Measurements from ENCODE around the gene DGKD.

DGKD gene

DNA sequence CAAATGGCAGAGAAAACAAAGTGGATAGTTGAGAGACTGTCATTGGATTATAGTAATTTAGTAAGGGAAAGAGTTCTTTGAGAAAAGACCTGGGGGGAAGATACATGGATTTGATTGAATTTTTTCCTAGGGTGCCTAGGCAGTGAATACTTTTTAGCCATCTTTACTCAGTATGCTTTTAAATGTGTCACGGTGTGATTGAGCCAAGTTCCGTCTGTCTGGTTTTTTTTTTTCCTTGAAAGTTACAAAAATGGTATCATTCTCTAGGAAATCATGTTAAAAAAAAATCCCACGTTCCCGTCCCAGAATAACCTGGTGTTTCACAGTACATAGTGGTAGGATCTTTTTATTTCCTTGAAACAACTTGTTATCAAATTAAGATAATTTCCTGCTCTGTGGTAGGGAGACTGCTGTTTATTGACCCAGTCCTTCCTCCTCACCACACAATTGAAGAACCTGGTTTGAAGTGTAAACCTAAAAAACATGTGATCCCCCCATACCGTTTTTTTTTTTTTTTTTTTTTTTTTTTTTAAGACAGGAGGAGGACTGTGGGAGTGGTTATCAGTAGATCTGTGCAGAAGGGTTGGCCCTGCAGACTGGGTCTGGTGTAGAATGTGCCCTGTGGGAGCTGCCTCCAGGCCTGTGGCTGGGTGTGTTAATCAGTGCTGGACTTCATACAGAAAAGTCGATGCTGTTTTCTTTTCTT is 55.1 kb downstream of the DGKD start:
- H4K20me1 ChIP-seq (ENCODE audit: low read depth, low read length): no peaks in the 10 kb centered on the region
- no peaks in the 10 kb centered on the region for H3K27me3 ChIP-seq (ENCODE audit: low read length)
- H2AFZ ChIP-seq (ENCODE audit: low read depth, low read length, severe bottlenecking): no peak overlapping the region
- H3K36me3 ChIP-seq (ENCODE audit: low read length): peaks cover 17% of the 10 kb centered on the region
- H3K9ac ChIP-seq (ENCODE audit: low read length): no peak overlapping the region
- H3K27ac ChIP-seq (ENCODE audit: low read depth, low read length): no peak overlapping the region
- H3K9me3 ChIP-seq (ENCODE audit: insufficient read depth, low read length): no peaks in the 10 kb centered on the region
- H3K4me2 ChIP-seq (ENCODE audit: low read depth, low read length, poor library complexity, severe bottlenecking): no peak overlapping the region
- no peaks in the 10 kb centered on the region for H3K79me2 ChIP-seq (ENCODE audit: insufficient read depth, low read length)
- no peaks in the 10 kb centered on the region for H3K9me2 ChIP-seq (replicated peaks; ENCODE audit: insufficient read depth, low read length)
- no peaks in the 10 kb centered on the region for H3F3A ChIP-seq (ENCODE audit: insufficient read depth)
- H3K4me3 ChIP-seq (ENCODE audit: insufficient read depth, low read length, poor library complexity, severe bottlenecking): no peak overlapping the region
- TF ChIP-seq, protein P1, sequence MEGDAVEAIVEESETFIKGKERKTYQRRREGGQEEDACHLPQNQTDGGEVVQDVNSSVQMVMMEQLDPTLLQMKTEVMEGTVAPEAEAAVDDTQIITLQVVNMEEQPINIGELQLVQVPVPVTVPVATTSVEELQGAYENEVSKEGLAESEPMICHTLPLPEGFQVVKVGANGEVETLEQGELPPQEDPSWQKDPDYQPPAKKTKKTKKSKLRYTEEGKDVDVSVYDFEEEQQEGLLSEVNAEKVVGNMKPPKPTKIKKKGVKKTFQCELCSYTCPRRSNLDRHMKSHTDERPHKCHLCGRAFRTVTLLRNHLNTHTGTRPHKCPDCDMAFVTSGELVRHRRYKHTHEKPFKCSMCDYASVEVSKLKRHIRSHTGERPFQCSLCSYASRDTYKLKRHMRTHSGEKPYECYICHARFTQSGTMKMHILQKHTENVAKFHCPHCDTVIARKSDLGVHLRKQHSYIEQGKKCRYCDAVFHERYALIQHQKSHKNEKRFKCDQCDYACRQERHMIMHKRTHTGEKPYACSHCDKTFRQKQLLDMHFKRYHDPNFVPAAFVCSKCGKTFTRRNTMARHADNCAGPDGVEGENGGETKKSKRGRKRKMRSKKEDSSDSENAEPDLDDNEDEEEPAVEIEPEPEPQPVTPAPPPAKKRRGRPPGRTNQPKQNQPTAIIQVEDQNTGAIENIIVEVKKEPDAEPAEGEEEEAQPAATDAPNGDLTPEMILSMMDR (IDR thresholded peaks at IDR 0.05; ENCODE audit: insufficient read depth, low read length, poor library complexity, severe bottlenecking): no peak
- TF ChIP-seq EZH2phosphoT487 (conservative IDR thresholded peaks at IDR 0.05; ENCODE audit: low read length): no peak

DNA sequence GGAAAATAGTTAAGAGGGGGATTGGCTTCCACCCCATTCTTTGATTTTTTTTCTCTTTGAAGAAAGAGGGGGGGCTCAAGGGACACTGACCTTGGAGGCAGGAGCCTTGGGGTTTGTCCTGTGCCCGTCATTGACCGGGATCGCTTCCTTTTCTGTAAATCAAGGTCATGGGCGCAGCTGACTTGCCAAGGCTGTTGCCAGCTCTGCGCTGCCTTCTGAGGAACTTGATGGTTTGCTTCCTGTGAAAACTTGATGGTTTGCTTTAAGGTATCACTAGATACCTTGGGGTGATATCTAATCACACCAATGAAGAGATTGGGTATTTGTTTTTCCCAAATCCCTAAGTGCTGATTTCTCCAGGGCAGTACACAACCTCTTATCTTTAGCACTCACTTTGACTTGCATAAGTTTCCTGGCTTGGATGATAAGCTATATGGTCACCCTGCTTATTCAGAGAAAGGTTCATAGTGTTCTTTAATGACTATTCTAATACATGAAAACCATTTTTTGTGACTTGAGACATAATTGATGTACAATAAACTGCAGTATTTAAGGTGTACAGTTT is 56.0 kb downstream of the DGKD start:
- Histone ChIP-seq H3K4me3 (ENCODE audit: insufficient read depth, low read length, poor library complexity, severe bottlenecking) (no peak overlapping the region), H3K9me2 (replicated peaks; ENCODE audit: insufficient read depth, low read length) (no peaks in the 10 kb centered on the region), H2AFZ (ENCODE audit: low read depth, low read length, severe bottlenecking) (no peak overlapping the region), H3K9ac (ENCODE audit: low read length) (no peak overlapping the region), H3K27me3 (ENCODE audit: low read length) (no peaks in the 10 kb centered on the region), H3F3A (ENCODE audit: insufficient read depth) (no peaks in the 10 kb centered on the region), H3K36me3 (ENCODE audit: low read length) (peaks cover 17% of the 10 kb centered on the region), H3K9me3 (ENCODE audit: insufficient read depth, low read length) (no peaks in the 10 kb centered on the region), H3K4me2 (ENCODE audit: low read depth, low read length, poor library complexity, severe bottlenecking) (no peak overlapping the region), H4K20me1 (ENCODE audit: low read depth, low read length) (no peaks in the 10 kb centered on the region), H3K27ac (ENCODE audit: low read depth, low read length) (no peak overlapping the region), H3K79me2 (ENCODE audit: insufficient read depth, low read length) (no peaks in the 10 kb centered on the region)
- TF ChIP-seq, protein P1 (IDR thresholded peaks at IDR 0.05; ENCODE audit: insufficient read depth, low read length, poor library complexity, severe bottlenecking): no peak
- no peak for TF ChIP-seq EZH2phosphoT487 (conservative IDR thresholded peaks at IDR 0.05; ENCODE audit: low read length)

DNA sequence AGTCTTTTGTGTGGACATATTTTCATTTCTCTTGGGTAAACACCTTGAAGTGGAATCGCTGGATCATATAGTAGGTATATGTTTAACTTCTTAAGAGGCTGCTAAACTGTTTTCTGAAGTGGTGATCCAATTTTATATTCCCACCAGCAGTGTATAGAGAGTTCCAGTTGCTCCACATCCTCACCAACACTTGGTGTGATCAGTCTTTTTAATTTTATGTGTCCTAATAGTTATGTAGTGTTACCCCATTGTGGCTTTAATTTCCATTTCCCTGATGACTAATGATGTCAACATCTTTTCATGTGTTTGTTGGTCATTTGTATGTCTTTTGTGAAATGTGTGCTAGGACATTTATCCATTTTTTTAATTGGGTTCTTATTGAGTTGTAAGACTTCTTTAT is 56.9 kb downstream of the DGKD start:
- no peaks in the 10 kb centered on the region for H3F3A ChIP-seq (ENCODE audit: insufficient read depth)
- no peak overlapping the region for H3K9ac ChIP-seq (ENCODE audit: low read length)
- no peak overlapping the region for H3K27ac ChIP-seq (ENCODE audit: low read depth, low read length)
- no peaks in the 10 kb centered on the region for H3K27me3 ChIP-seq (ENCODE audit: low read length)
- no peaks in the 10 kb centered on the region for H3K79me2 ChIP-seq (ENCODE audit: insufficient read depth, low read length)
- H2AFZ ChIP-seq (ENCODE audit: low read depth, low read length, severe bottlenecking): no peak overlapping the region
- no peaks in the 10 kb centered on the region for H4K20me1 ChIP-seq (ENCODE audit: low read depth, low read length)
- TF ChIP-seq, protein P1 (IDR thresholded peaks at IDR 0.05; ENCODE audit: insufficient read depth, low read length, poor library complexity, severe bottlenecking): no peak
- no peak for TF ChIP-seq EZH2phosphoT487 (conservative IDR thresholded peaks at IDR 0.05; ENCODE audit: low read length)
- peaks cover 17% of the 10 kb centered on the region for H3K36me3 ChIP-seq (ENCODE audit: low read length)
- no peaks in the 10 kb centered on the region for H3K9me2 ChIP-seq (replicated peaks; ENCODE audit: insufficient read depth, low read length)
- H3K4me3 ChIP-seq (ENCODE audit: insufficient read depth, low read length, poor library complexity, severe bottlenecking): no peak overlapping the region
- no peak overlapping the region for H3K4me2 ChIP-seq (ENCODE audit: low read depth, low read length, poor library complexity, severe bottlenecking)
- no peaks in the 10 kb centered on the region for H3K9me3 ChIP-seq (ENCODE audit: insufficient read depth, low read length)
